ENCODE measurements around the gene DST.

DST gene

DNA sequence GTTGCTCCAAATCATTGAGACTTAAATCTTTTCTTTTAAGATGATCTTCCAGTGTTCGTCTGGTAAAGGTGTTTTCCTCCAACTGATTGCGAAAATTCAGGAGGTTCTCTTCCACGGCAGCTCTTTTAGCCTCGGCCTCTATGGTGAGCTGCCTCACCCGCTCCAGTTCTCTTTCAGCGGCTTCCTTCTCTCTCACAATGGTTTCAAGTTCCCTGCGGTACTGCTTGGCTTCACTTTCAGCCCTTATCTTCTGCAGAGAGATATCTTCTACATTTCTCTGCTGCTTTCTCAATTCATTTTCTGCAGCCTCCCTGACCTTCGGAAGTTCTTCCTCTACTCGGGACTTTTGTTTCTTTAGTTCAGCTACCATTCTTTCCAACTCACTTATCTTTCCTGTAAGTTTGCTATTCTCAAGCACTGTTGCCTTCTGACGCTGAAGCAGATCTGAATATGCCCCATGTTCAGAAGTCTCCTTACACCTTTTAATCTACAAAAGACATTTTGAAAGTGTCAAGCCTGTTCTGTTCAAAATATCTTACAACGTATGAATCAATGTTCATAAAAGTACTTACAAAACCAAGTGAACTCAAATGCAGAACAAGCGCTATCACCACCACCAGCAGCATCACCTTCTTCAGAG is 22.3 kb downstream of the DST start:
- no peak for DNase-seq

DNA sequence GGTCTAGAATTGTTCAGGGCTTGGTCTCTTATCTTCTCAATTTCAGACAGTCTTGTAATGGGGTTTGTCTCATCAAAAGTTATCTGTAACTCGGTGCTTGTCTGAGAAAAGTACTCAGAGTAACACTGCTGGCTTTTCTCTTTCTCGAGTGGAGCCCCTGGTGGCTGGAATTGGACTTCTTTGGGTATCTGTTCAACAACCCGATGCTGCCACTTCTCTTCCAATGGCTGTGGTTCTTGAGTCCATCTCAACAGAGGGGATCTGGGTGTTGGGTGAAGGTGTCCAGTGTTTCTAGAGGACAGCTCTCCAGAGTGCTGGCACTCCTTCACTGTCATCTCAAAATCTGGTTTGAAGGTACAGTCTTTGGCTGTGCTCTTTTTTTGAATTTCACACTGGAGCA is 24.6 kb downstream of the DST start:
- DNase-seq, result no peak

DNA sequence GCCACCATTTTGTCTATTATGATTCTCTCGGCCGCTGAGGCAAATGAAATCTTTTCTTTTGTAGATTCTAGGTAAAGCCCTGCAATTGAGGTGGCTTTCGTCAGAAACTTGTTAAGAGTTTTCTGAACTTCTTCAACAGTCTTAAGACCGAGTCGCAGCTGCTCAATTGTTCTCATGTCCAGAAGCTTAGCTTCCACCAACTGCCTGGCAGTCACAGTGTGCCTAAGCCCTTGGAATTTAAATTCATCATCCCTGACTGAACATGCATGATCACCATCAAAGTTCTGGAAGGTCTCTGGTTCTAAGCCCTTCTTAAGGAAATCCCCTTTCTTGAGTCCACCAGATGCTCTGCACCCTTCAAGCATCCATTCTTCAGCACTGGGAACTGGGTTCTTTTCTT is 25.7 kb downstream of the DST start:
- DNase-seq, result no peak

DNA sequence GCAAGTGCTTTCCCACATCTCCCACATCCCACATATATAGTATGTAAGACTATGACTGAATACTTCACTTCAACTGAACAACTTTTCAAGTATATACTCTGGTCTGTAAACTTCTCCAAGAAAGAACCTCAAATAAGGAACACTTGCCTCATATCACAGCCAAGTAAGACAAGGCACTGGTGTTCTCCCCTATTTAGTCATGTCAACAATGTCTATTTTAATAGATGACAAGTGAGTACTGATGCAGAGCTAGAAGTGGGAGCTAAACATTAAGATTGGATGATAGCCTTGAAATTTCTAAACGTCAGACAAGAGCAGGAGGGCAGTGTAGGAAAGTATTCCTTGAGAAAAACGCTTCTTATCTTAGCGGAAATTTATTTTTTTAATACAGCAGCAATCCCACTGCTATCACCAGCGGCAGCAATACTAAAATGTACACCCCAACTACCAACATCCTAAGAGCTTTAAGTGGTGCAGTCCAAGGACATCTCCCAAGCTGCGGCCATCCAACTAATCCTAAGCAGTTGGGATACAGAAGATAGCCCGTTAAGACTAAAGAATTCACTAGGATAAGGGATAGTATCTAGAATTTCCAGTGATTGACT is 29.3 kb downstream of the DST start:
- DNase-seq, result no peak

DNA sequence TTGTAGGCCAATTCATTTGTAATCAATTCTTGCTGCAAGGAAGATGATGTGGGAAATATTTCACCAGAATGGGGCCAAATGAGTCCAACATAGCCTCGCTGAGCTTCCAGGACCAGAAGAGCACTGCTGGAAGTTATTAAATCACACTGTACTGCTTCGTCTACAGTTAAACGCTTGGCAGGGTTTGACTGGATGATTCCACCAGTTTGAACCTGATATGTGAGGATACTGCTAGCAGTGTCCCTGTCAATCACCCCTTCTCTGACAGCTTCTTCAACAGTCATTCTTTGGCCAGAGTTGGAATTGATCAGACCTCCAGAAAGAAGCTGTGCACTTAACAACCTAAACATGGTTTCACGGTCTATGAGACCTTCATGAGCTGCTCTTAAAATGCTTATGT is 34.4 kb downstream of the DST start:
- DNase-seq, result no peak

DNA sequence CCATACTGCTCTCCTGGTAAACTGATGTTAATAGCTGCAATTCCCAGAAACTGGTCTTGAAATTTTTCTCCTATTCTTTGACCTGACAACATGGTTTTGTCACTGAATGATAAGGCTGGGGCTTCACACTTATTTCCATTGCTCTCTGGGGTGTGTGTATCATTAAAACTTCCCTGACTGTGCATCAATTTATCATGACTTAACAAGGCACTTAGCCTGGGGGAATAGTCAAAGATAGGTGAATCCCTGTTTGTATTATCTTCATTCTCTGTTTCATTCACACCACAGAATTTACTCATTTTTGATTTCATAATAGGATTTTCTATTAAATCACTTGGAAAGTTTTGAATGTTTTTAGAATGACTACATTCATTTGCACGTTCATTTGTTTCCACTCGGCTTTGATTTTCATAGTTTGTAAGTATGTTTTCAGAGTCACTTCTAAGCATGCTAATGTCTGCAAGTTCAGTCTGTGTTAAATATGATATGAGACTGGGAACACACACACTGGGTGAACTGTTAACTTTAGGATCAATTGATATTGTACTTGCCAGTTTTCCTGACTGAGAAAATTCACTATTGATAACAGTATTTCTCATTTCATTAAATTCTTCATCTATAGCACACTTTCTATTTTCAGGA is 35.5 kb downstream of the DST start:
- DNase-seq, result no peak

DNA sequence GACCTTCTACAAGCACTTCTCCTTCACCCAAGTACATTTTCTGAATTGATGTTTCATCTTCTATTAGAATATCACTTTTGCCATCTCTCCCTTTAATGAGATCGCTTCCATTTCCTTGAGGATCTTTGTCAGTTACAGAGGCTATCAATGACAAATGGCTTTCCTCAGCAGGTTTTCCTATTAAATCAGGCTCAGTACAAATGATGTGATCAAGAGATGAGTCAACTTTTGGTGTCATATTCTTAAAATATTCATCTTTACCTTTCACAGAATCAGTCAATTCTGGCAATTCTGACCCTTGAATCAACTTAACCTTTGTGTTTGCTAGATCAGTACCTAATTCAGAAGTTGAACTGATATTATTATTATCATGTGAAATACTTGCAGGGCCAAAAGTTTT is 37.3 kb downstream of the DST start:
- no peak for DNase-seq

DNA sequence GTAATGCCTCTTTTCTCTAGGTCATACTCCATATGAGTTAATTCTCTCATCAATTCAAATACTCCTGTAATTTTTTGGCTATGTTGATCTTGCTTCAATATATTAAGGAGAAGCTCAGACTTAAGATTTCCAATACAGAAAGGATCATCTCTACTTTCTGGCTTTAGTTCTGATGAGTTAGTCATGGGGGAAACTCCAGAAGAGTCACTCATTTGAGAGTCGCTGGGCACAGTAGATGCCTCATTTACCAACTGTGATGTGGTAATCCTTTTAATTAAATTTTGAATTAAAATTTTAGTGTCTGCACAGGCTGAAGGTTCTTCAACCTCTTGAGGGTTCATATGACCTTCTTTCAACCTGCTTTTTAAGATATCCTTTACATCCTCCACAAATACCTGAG is 38.5 kb downstream of the DST start:
- no peak for DNase-seq

DNA sequence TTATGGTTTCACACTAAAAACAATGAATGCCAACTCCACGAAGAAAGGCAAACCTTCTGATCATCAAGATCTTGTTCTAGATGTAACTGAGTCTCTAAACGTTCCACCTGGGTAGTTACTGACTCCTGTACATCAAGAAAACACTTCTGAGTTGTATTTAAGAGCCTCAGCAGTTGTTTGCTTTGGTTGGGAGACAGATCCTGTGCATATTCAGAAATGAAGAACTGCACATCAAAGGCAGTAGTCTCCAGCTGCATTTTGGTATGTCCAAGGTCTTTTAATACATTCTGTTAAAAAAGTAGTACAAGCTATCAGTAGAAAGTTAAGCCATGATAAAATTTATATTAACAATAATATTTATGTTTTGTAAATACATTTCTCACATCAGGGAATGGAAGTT is 41.3 kb downstream of the DST start:
- no peak for DNase-seq

DNA sequence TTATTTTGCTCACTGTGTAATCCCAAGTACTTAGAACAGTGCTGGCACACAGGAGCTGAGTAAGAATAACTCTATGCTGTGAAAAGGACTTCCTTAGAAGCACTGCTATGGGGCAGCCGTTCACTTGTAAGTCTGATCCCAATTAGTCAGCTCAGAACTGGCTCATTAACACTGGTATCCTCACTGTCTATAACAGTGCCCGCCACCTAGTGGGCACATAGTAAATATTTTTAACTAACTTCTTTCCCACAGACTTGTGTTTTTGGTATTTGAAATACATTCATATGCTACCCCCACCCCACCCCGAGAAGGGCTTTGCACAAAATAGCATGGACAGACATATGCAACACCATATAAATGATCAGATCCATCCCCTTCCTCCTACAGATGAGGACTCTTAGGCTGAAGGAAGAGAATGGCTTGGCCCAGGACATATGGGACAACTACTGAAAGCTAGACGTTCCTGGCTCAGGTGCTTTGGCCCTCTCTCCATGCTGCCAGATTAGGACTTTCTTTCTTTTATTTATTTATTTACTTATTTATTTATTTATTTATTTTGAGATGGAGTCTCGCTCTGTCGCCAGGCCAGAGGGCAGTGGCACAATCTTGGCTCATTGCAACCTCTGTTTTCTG is 47.1 kb downstream of the DST start:
- DNase-seq, result peak; percentile 71

DNA sequence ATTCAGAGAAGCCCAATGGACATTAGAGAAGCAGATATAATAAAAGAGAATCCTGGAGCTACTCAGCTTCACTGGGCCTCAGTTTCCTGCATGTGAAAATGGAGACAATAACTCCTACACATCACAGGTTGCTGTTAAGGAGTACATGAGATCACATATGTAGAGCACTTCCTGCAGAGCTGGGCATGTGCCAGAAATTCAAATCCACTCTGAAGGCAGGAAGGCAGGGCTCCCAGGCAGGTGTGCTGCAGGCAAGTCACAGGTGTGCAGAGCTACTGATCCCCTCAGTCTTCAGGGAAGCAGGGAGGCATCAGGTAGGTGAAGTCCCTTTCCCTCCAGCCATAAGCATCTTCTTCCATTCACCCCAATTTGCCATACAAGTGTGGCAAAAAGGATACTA is 48.0 kb downstream of the DST start:
- peak; percentile 16 for DNase-seq

DNA sequence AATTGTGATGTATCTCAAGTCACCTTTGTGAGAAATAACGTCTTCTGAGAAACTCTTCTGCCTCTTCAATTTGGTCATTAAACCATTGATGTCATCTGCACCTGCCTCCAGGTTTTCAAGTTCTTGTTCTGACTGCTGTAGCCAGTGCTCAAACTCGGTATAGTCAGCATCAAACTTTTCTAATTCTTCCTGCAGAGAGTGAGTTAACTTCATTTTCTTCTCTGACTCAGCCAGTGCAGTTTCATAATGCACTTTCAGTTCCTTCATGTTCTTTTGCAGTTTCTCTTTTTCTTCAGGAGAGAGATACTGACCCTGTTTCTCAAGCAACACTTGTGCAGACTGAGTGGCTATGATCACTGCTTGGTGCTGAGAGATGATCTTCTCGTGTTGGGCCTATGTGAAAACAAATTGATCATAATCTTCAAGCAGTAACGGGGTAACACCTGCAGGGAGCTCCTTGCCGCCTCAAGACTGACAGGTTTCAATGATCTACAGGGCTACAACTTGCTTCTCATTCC is 48.8 kb downstream of the DST start:
- no peak for DNase-seq

DNA sequence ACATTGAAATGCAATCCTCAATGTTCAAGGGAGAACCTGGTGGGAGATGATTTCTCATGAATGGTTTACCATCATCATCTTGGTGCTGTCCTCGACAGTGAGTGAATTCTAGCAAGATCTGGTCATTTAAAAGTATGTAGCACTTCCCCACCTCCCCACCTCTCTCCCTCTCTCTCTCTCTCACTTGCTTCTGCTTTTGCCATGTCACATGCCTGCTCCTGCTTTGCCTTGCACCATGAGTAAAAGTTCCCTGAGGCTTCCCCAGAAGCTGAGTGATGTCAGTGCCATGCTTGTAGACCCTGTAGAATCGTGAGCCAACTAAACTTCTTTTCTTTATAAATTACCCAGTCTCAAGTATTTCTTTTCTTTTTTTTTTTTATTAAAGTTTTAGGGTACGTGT is 60.5 kb downstream of the DST start:
- no peak for DNase-seq

DNA sequence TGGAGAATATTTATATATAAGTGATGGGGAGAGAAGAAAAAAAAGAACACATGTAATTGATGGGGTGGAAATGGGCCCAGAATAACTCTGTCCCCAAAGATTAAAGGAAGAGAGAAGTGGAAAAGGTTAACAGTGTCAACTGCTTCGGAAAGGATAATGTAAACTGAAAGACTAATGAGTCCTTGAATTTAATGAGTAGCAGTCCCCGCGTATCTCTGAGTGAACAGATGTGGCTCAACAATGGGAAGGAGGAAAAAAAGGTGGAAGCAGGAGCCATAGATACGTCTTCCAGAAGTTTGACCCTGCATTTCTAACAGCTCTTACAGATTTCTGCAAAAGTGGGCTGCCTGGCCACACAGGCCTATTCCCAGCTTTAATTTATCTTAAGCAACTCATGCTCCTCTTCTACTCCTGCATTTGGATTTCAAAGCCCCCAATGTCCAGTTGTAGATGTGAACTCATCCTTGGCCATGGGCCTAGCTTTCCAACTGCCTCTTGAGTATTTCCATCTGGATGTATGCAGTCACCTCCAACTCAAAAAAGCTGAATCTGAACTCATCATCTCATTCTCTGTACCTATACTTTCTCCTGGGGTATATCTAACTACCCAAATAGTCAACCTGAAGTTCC is 61.3 kb downstream of the DST start:
- DNase-seq, result no peak

DNA sequence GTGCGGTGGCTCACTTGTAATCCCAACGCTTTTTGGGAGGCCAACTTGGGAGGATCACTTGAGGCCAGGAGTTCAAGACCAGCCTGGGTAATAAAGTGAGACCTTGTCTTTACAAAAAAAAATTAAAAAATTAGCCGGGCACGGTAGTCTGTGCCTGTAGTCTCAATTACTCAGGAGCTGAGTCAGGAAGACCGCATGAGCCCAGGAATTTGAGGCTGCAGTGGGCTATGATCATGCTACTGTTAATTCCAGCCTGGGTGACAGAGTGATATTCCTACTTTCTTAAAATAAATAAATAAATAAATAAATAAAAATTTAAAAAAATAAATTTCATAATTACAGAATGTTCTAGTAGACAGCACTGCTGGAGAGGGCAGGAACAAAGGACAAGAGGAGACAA is 62.4 kb downstream of the DST start:
- DNase-seq, result no peak

DNA sequence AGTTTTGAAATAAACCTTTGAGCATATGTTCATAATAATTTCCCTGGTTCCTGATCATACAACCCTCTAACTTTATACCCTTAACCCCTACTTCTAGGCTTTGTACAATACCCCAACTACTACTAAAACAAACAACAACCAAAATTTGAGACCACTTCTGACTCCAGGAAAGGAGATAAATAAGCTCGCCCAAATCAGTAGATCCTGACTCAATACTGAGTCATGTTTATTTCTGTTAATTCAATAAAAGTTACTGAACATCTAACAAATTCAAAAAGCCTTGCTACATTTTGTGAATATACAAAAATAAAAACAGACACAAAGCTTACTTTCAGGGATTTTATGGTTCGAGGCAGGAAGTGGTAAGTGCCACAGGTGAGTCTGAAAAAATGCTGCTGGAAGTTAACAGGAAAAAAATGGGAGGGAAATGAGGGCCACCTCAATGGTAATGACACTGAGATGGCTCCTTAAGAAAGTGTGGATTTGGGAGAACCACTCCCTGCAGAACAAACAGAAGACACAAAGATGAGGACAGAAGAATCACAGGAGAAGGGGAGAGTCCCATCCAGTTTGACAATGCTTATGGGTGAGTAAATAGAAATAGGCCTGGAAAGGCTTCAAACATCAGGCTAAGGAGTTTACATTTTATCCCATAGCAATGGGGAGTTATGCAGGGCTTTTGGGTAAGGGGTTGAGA is 63.4 kb downstream of the DST start:
- DNase-seq, result no peak

DNA sequence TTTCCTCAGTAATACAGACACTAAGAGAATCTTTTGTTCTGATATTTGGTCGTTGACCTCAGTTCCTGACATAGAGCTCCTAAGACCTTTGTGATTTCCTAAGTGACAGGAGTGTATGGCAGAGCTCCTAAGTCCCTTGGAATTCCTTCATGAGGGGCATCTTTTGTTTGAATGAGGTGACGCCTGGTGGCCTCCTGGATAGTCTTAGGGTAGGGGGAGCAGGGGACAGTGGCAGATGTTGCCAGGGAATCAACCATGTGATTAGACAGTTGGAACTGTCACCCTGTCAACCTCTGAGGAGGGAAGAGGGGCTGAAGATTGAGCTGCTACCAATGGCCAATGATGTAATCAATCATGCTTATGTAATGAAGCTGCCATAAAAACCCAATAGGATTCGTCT is 67.0 kb downstream of the DST start:
- DNase-seq, result no peak

DNA sequence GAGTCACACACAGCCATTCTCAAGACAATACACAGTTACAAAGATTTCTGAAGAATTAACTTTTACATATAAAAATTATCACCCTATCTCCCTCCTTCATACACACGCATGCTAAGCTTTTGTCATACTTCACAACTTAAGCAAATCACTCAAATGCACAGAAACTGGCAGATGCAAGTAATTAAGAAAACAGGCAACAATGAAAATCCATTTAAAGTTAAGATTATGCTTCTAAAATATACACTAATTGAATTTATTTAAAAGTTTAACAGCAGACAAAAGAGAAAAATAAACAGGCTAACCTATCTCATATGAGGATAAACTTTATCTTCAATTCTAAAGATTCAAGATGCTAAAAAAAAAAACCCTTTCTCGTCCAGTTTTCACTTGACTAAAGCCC is 68.4 kb downstream of the DST start:
- DNase-seq, result no peak

DNA sequence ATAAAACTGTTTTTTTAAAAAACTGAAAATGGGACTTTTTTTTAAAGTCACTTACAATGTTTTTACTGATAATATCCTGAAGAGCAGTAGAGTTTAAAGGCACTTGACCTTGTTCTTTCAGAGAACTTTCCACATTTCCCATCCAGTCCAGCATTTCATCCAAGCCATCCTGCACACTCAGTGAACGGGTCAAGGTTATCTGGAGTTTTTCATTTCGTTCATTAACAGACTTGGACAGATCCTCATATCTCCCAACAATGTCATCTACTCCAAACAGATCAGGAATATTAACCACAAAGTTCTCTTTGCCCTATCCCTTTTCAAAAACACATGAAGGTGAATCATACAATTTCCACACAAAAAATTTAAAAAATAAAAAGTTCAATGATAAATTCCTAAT is 69.1 kb downstream of the DST start:
- DNase-seq, result no peak

DNA sequence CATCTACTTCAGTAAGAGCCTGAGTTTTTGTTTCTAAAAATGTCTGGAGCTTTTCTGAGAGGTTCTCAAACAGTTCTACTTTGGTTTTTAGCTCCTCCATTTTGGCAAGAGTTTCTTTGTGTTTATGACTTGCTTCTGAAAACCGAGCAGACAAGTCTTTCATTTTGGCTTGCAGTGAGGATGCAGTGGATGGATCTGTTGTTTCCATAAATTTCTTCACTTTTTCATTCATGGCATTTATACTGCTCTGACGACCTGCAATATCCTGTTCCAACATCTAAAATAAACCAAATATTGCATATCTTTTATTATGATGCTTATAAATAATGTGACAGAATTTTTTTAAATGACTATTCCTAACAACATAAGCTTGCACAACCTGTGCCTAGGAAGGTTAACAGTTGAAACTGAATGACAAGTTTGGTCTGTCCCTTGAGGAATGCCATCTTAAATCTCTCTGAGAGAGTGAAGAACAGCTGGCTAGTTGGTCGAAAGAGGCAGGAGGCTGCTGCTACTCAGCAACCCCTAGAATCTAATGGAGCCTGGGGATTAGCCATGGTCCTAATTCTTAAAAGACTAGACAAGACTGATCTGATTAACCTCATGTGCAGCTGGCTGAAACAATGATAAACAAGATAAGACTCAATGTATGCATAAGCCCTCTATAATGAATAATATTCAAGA is 69.8 kb downstream of the DST start:
- no peak for DNase-seq

DNA sequence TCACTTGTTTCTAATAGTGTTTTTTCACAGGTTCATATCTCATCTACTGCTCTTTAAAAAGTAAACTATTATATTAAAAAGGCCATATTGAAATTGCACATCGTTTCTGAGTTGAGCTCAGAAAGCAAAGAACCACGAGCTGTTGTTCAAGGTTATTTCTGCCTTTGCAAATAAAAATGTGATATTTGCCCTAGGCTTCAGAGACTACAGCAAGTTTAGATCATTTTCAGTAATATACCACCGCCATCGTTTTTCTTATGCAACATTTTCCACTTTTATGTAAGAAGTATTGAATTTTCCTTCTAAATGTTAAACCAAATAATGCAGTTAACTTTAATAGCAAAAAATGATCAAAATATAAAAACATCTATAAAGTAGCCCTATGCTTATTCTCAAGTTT is 71.1 kb downstream of the DST start:
- no peak for DNase-seq
